ENCODE measurements around the gene WAPL. TPM values are rescaled to one million over a fixed set of nuclear protein-coding genes. Genes with fewer than 3 reads are reported as not detected.

Gene WAPL
- total RNA-seq, 2 experiments from 2014 or later = 51.1 to 75.7 TPM

GRCh38 chr10:86411281-86411841, 110.2 kb downstream of the WAPL start:
- ChIA-PET POLR2A (interaction anchor here (0.7 to 5.8 kb wide), 13 partner anchors 10 to 1672 kb away, joined by 3 to 113 read pairs (median 8); partner anchors contain the start of gene WAPL), CTCF (ENCODE audit: unreplicated experiment) (interaction anchor here (1.2 to 2.3 kb wide), 5 partner anchors 9 to 172 kb away, joined by 3 to 13 read pairs (median 4); no protein-coding TSS in a partner anchor)
- Histone ChIP-seq H4K20me1 (ENCODE audit: insufficient read depth, low read length) (no peaks in the 10 kb centered on the region), H3K36me3 (ENCODE audit: insufficient read depth, low read length) (peaks cover 9% of the 10 kb centered on the region), H3K9me3 (ENCODE audit: low read length) (peaks cover 22% of the 10 kb centered on the region; the same call in 1 of the 2 replicates), H2AFZ (ENCODE audit: low read length) (peak overlapping the region; percentile 41; the same call in 1 of the 2 replicates), H3K4me1 (ENCODE audit: insufficient read depth, low read length, poor library complexity, severe bottlenecking) (peaks cover 69% of the 10 kb centered on the region), H3K27ac (ENCODE audit: low read depth, low read length, poor library complexity, severe bottlenecking) (peak overlapping the region; percentile 95), H3K4me3 (ENCODE audit: low read depth, low read length, poor library complexity, severe bottlenecking) (peak overlapping the region; percentile 53), H3K79me2 (ENCODE audit: insufficient read depth, low read depth, low read length) (peaks cover 4% of the 10 kb centered on the region; the same call in 1 of the 2 replicates), H3K9me2 (ENCODE audit: insufficient read depth, low read length) (no peaks in the 10 kb centered on the region), H3K4me2 (ENCODE audit: low read length) (peak overlapping the region; percentile 71)
- DNase-seq (ENCODE audit: low spot score) = peak; percentile 91
- no TSS peak for BruUV-seq (replicated peaks)
- TF ChIP-seq, protein P1, sequence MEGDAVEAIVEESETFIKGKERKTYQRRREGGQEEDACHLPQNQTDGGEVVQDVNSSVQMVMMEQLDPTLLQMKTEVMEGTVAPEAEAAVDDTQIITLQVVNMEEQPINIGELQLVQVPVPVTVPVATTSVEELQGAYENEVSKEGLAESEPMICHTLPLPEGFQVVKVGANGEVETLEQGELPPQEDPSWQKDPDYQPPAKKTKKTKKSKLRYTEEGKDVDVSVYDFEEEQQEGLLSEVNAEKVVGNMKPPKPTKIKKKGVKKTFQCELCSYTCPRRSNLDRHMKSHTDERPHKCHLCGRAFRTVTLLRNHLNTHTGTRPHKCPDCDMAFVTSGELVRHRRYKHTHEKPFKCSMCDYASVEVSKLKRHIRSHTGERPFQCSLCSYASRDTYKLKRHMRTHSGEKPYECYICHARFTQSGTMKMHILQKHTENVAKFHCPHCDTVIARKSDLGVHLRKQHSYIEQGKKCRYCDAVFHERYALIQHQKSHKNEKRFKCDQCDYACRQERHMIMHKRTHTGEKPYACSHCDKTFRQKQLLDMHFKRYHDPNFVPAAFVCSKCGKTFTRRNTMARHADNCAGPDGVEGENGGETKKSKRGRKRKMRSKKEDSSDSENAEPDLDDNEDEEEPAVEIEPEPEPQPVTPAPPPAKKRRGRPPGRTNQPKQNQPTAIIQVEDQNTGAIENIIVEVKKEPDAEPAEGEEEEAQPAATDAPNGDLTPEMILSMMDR (conservative IDR thresholded peaks at IDR 0.05; ENCODE audit: low read length) = no peak
- no peak for TF ChIP-seq EZH2phosphoT487 (IDR thresholded peaks at IDR 0.05; ENCODE audit: borderline replicate concordance, low read depth, low read length)
- intact Hi-C loops (cut with micrococcal nuclease; ENCODE audit: unreplicated experiment) = no loop called here

DNA sequence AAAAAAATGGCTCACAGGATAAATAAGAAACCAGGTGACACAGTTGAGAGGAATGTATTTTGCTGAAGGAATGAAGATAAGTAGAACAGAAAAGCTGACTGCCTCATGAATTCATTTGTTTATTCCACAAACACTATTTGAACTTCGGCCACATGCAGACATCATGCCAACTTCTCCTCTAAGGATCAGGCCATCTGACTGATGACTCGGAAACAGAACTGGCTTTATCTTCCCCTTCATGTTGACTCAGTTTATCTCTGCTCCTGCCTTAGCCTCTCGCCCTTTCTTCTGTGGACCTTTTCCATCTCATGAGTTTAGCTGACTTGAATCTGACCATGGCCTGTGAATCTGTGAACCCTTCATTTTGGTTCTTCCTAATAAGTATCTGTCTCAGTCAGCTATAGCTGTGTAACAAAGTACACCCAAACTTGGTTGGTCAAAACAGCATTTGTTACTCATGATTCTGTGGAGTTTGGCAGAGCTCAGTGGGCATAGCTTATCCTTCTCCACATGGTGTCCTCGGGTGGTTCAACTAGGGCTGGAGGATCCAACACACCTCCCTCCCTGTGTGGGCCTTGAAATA, 111.0 kb downstream of the WAPL start:
- peaks cover 62% of the 10 kb centered on the region for H3K4me1 ChIP-seq (ENCODE audit: insufficient read depth, low read length, poor library complexity, severe bottlenecking)
- TF ChIP-seq, protein P1 (conservative IDR thresholded peaks at IDR 0.05; ENCODE audit: low read length) = no peak
- TF ChIP-seq EZH2phosphoT487 (IDR thresholded peaks at IDR 0.05; ENCODE audit: borderline replicate concordance, low read depth, low read length) = no peak
- peaks cover 22% of the 10 kb centered on the region; the same call in 1 of the 2 replicates for H3K9me3 ChIP-seq (ENCODE audit: low read length)
- H3K27ac ChIP-seq (ENCODE audit: low read depth, low read length, poor library complexity, severe bottlenecking) = peak overlapping the region; percentile 95
- DNase-seq (ENCODE audit: low spot score) = no peak
- intact Hi-C loops (cut with micrococcal nuclease; ENCODE audit: unreplicated experiment) = no loop called here
- H3K79me2 ChIP-seq (ENCODE audit: insufficient read depth, low read depth, low read length) = peaks cover 4% of the 10 kb centered on the region; the same call in 1 of the 2 replicates
- H2AFZ ChIP-seq (ENCODE audit: low read length) = peak overlapping the region; percentile 41; the same call in 1 of the 2 replicates
- no peaks in the 10 kb centered on the region for H3K9me2 ChIP-seq (ENCODE audit: insufficient read depth, low read length)
- no peaks in the 10 kb centered on the region for H4K20me1 ChIP-seq (ENCODE audit: insufficient read depth, low read length)
- POLR2A ChIA-PET = interaction anchor here (1.2 to 5.8 kb wide), 9 partner anchors 10 to 174 kb away, joined by 4 to 113 read pairs (median 11); partner anchors contain the start of gene WAPL
- BruUV-seq (replicated peaks) = no TSS peak
- peak overlapping the region; percentile 71 for H3K4me2 ChIP-seq (ENCODE audit: low read length)
- peaks cover 9% of the 10 kb centered on the region for H3K36me3 ChIP-seq (ENCODE audit: insufficient read depth, low read length)
- H3K4me3 ChIP-seq (ENCODE audit: low read depth, low read length, poor library complexity, severe bottlenecking) = peak overlapping the region; percentile 53
- CTCF ChIA-PET (ENCODE audit: unreplicated experiment) = interaction anchor here (0.5 to 2.3 kb wide), 6 partner anchors 9 to 173 kb away, joined by 3 to 13 read pairs (median 4); no protein-coding TSS in a partner anchor
